ENCODE results near the gene HCN1.

GRCh38 chr5:45437752-45438151 lies 258.4 kb downstream of the HCN1 start:
- TF ChIP-seq CTCF (IDR thresholded peaks at IDR 0.05) (no peak), POLR2A (IDR thresholded peaks at IDR 0.05) (no peak)
